Activated gamma-delta T cell (primary cell): ENCODE results near the gene COL23A1.
"Not testable (repeated sequence)": the region's sequence is repeated elsewhere in the genome, so short reads cannot be mapped to it uniquely, and the experiment has no call there.

ENCODE experiments used
- DNase-seq: peaks from one replicate; lab custom pipeline; 2025; lab: John Stamatoyannopoulos, UW

The COL23A1 gene

DNA sequence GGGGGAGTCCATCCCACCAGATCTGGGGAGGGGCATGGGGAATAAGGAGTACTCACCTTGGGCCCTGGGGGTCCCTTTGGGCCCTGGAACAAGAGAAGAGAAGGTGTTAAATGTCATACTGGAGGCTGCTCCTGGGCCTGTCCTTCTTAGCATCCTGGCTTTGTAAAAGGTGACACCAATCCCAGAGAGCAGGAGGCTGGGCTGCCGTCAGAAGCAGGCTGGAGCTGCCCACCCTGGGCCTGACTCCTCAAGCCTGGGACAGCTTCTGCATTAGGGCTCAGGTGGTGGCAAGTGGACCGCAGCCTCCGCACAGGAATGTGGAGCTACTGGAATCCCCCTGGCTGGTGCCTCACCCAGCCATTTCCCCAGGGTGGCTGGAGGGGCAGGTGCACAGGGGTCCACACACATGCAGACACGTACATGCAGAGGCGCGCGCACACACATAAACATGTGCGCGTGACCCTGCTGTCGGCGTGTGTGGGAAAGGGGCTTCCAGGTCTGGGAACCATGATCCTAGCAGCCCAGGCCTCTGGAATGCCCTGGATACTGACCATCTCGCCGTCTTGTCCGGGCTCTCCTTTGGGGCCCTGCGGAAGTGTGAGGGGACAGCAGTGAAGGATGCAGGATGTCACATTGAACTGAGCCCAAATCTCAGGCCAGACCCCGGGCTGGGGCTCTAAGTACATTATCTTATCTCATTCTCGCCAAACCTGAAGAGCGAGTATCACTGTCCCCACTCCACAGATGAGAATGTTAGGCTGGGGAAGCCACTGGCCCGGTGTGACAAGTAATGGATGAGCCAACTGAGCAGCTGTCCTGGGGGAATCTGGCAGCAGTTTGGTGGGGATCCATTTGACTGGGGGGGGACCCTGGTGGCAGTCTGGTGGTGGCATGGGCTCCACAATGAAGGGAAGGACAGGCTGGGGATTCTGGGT, 328.3 kb downstream of the COL23A1 start:
- no peak for DNase-seq

DNA sequence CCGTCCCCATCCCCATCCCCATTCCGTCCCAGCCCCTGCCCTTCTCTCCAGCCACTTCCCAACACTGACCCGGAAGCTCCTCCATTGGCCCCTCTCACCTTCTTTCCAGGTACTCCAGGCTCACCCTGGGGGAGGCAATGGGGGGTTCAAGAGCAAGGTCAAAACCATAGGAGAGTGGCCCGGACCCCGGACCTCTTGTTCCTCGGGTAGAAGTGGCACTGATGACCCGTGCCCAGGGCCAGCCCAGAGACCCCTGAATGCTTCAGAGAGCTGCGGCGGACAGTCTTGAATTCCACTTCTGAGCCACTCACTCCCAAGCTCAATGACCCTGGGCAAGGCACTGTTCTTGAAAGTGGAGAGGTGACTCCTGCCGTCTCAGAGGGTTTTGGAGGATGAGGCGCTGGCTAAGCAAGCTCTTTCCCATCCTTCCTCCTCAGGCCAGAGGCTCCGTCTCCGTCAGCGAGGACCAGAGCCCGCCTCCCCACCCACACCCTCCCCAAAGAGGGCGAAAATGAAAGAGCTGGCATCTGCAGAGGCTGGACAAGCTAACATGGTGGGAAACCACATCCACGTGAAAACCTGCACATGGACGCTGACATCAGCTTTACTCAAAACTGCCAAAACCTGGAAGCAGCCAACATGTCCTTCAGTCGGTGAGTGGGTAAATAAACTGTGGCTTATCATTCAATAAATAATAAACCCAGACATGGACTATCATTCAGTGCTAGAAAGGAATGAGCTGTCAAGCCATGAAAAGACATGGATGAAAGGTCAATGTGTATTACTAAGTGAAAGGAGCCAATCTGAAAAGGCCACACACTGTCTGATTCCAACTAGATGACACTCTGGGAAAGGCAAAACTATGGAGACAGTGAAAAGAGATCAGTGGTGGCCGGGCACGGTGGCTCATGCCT, 330.3 kb downstream of the COL23A1 start:
- no peak for DNase-seq

DNA sequence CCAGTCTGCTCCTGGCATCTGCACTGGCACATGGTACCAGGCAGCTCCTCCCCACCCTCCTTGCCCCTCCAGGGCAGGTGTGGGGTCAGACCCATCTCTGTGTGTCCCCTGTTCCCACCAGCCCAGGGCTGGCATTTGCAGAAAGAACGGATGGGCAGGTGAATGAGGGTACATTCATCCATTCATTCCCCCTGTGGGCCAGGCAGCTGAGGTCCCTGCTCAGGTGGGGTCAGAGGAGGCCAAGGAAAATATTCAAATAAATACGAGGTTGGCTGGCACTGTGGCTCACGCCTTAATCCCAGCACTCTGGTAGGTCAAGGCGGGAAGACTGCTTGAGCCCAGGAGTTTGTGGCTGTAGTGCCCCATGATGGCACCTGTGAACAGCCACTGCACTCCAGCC, 332.5 kb downstream of the COL23A1 start:
- DNase-seq, result no peak

DNA sequence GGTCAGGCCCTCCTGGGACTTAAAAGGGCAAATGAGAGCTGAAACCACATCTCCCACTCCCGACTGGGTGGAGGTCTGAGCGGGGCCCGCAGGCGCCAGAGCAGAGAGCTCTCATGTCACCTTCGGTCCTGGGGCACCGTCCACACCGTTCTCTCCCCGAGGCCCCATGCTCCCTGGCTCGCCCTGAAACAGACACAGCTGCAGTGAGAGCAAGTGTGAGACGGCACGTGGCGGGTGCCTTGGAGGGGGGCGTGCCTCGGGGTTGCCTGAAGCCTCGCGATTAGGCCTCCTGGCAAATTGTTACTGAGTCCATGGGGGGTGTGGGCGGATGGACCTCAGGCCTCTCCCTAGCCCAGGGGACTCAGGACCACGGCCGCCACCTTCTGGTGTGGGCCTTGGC, 333.4 kb downstream of the COL23A1 start:
- no peak for DNase-seq

DNA sequence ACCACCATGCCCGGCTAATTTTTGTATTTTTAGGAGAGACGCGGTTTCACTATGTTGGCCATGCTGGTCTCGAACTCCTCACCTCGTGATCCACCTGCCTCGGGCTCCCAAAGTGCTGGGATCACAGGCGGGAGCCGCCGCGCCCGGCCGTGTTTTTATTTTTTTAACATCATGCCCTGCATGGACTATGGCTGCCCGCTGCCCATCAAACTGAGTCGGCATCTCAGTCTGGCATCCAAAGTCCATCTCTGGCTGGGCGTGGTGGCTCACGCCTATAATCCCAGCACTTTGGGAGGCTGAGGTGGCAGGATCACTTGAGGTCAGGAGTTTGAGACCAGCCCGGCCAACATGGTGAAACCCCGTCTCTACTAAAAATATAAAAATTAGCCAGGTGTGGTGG, 336.6 kb downstream of the COL23A1 start:
- not testable (repeated sequence) for DNase-seq

DNA sequence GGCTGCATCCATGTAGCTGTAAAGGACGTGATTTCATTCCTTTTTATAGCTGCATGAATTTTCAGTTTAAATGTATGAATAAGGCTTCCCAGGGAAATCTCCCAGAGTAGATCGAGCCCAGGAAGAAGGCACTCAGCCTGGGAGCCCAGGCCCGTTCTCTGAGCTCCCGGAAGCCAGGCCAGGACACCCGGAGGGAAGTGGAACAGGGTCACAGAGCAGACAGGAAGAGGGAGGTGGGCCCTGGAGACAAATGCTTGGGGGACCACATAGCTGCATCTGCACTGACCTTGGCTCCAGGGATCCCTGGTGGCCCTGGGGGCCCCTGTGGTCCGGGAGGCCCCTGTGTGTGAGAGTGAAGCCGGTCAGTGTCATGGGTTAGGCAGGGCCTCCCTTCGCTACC, 337.9 kb downstream of the COL23A1 start:
- no peak for DNase-seq

DNA sequence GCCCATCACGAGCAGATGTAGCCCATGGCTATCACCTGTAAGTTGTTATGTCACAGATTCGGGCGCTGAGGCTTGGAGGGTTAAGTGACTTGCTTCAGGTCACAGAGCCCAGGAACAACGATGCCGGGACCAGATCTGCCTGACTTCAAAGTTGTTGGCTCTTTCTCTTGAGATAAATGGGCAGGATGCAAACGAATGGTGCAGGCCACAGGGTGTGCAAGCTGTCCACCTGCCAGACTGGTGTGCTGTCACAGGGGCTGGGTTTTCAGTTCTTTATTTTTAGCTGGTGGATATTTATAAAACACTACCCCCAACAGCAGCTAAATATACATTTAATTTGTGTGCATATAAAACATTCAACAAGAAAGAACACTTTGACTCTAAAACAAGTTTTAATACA, 339.9 kb downstream of the COL23A1 start:
- DNase-seq, result no peak

DNA sequence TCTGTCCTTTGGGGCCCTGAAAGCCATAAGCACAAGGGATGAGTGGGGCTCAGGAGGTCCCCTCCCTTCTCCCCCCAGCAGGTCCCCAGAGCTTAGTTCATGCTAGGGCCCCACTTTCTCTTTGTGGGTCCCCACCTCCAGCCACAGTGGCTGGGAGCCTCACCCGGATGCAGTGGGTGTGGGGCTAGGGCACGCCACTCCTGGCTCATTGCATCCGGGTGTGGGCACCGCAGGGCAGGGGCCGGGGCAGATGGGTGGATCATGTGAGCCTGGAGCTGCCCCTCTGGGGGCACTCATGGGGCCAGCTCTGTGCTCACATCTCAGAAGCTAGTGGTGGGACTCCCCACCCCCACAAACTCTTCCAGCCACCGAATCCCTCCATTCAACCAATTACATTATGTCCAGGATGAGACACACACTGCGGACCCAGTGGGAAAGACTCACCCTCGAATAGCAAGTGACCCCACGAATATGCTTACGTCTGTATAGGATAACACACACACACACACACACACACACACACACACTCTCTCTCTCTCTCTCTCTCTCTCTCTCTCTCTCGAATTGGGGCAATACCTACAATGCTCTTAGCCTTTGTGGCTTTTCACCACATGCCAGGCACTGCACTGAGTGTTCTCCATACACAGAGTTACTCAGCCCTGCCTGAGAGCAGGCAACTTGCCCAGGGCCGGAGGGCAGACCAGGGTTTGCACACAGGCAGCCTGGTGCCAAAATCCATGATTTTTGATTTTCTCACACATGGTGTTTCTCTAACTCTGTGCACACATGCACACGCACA, 340.8 kb downstream of the COL23A1 start:
- peak; percentile 29 for DNase-seq

DNA sequence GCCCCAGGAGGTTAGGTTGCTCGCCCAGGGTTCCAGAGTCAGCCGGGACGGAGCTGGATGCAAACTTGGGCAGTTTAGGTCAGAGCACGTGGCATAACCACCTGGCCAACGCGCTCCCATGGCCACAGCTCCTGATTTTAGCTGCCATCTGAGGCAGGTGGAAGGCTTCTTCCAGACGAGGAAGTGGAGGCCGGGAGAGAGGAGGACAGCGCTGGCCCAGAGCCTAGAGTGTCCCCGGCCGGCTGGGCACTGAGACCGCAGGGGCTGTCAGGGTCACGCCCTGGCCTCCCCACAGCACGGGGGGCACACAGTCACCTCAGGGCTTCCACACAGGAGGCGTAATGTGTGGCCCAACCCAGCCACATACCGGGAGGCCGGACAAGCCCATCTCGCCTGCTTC, 341.4 kb downstream of the COL23A1 start:
- DNase-seq, result no peak

DNA sequence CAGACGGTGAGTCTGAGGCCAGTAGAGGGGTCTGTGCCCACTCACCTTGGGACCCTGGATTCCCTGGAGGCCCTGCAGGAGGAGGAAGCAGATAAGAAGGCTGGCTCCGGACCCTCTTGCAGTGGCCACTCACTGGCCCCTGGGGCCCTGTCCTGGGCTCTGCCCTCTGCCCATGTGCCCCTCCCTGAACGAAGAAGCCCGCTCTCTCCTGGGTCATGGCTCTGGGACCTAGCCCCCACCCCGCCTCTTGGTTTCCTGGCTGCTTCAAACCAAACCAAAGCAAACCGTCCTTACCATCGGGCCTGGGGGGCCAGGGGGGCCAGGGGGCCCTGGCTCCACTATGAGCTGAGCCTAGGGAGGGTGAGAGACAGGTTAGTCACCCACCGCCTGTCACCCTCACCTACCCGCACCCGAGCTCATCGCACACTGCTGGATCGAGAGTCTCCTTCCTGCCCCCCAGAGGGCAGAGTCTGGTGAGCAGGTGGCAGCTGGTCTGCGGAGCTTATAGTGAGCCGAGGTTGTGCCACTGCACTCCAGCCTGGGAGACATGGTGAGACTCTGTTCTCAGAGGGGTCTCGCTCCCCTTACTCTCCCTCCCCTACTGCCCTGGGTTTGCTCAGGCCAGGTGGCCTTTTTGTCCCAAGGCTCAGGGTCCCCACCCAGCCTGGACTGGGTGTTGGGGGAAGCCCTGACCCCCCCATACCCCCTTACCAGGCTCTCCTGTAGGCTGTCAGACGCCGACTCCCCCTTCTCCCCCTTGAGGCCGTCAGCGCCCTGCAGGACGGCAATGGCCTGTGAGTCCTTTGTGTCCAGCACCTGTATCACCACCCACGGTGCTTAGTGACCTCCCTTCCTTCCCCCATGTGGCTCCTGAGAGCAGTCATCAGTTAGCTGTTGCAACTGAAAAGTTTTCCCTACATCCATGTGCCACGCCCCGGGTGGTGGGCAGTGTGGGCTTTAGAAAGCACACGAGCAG, 342.4 kb downstream of the COL23A1 start:
- DNase-seq, result peak; percentile 29

DNA sequence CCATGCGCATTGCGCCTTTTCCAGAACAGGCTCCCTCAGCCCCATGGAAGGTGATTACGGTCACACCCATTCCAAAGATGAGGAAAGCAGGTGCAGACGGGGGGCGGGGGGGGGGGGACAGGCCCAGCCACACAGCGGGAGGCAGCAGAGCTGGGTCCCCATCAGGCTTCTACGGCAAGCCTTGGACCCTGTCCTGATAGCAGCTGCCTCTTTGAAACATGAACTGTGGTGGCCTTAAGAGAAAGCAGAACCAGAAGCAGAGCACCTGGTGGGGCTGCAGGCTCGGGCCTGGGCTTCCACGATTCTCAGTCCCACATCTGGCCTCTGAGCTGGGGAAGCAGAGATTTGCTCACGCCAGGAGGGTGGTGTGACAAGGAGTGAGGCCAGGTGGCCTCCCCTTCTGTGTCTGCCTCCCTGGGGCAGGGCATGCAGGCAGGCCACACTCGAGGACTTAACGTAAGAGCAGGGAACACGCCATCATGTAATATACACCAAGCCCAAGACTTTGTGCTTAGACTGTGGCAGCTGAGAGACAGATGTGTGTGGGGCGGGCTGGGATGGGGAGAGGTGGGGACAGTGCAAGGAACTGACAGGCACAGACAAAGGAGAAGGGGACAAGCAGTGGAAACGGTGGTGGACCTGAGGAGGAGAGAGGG, 343.4 kb downstream of the COL23A1 start:
- DNase-seq, result no peak

DNA sequence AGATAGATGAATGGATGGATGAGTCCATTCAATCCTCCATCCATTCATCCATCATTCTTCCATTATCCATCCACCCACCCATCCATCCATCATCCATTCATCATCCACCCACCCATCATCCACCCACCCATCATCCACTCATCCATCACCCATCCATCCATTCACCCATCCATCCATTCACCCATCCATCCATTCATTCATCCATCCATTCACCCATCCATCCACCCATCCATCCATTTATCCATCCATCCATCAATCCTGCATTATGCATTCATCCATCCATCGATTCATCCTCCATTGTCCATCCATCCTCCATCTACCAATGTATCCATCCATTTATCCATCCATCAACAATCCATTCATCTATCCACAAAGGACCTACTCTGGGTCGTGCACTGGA, 344.8 kb downstream of the COL23A1 start:
- no peak for DNase-seq

DNA sequence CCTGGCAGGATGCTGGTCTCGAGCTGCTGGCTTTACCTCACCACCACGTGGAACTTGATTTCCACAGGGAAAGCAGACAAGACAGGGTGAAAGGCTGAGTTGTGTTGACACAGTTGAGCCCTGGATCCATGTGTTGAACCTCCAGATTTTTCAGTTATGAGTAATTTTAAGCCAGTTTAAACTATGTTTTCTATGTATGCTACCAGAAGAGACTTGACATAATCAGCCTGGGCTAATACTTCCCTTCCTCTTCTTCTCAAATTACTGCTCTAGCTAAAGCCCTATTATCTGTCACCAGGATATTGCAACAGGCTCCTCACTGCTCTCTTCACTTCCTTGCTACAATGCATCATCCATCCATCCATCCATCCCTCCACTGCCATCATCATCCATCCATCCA, 345.6 kb downstream of the COL23A1 start:
- no peak for DNase-seq

DNA sequence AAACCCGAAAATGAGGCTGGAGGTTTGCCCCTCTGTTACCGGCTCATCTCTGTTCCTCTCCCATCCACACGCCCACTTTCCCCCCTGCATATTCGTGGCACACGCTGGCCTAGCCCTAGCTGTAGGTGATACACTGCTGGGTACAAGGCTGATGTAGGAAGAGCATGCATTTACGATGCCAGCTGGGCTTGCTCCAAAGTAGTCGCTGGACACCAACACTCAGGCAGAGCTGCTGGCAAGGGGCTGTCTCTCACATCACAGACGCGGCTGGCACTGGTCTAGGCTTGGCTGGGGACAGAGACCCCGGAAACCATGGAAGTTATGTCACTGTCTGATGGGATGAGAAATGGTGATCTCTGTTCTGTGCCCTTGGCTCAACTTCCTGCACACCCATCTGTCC, 347.8 kb downstream of the COL23A1 start:
- no peak for DNase-seq

DNA sequence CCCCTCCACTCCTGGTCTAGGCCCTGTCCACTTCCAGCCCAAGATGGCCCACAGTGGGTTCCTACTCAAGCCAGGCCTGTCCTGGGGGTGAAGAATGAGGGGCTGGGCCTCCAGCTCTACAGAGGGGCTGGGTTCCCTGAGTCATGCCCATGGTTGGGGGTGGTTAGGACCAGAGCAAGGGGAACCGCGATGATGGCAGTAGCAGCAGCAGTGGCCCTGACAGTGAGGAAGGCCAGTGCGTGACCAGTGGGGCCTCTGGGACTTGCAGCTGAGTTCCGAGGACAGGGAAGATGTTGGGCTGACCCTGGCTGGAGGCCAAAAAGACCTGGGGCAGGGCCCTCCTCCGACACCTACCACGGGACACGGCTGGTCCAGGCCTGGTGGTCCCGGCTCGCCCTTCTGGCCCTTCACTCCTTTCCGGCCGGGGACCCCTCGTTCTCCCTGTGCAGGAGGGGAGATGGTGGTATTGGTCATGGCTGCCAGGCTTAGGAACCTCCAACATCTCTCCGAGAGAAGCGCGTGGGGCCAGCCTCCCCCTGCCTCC, 348.4 kb downstream of the COL23A1 start:
- DNase-seq, result no peak

DNA sequence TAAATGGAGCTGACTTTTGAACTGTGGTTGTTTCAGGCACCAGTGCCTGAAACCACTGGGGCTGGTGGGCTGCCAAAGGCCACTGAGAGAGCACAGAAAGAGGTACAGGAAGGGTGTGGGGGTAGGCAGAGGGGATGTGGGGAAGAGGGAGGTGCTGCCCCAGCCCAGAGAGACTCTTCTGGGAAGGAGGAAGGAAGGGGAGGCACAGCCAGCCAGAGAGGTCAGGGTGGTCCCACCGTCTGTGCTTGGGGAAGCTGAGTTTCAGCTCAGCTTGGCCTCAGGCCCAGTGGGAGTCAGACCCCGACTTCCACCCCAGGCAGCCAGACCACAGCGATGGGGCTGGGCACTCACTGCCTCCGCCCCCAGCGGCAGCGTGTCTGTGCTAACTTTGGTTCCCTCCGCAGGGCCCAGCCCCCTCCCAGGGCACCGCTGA, 348.9 kb downstream of the COL23A1 start:
- DNase-seq, result no peak

DNA sequence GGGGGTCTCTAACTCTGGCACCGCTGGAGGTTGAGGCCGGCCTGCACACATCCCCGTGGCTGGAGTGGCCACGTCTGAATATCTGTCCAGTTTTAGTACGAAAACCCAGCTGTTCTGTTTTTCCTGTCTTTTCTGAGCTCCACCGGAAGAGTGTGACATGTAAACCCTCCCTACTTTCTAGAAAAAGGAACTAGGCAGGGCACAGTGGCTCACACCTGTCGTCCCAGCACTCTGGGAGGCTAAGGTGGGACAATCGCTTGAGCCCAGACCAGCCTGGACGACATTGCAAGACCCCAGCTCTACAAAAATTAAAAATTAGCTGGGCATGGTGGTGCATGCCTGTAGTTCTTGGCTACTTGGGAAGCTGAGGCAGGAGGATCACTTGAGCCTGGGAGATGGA, 349.4 kb downstream of the COL23A1 start:
- DNase-seq, result no peak

DNA sequence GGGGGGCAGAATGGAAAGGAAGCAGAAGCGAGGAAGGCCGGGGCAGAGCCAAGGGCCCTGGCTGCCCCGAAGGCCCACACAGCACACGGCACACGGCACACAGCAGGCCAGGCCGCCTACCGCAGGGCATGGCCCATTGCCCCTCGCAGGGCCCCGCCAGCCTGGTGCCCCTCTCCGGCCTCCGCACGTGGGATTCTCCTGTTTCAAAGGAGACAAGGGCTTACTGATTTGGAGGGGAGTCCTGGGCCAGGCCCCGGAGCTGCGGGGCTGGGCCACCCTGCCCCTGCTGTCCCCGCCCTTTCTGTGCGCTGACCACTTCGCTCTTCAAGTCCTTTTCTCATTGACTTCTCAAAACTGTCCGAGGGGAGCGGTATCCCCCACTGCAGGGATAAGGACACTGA, 349.9 kb downstream of the COL23A1 start:
- peak; percentile 22 for DNase-seq

DNA sequence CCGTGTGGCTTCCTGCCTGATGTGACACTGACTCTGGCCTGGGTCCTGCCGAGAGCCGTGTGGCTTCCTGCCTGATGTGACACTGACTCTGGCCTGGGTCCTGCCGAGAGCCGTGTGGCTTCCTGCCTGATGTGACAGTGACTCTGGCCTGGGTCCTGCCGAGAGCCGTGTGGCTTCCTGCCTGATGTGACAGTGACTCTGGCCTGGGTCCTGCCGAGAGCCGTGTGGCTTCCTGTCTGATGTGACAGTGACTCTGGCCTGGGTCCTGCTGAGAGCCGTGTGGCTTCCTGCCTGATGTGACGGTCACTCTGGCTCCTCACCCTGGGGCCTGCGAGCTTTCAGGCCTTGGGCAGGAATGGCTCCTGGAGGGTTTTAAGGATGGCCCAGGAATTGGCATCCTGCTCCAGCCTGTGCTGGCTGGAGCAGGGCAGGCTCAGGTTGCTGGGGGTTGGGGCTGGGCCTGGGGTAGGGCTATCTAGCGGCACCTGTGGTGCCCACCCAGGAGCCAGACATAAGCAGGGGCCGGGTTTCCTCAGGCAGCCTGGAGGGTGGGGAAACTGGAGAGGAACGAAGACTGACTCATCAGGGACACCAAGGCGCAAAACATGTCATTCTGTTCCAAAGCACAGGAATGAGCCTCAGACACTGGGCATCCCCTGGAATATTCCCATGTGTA, 350.4 kb downstream of the COL23A1 start:
- DNase-seq, result peak; percentile 35
